ENCODE results near the gene CAV2.

Gene CAV2

DNA sequence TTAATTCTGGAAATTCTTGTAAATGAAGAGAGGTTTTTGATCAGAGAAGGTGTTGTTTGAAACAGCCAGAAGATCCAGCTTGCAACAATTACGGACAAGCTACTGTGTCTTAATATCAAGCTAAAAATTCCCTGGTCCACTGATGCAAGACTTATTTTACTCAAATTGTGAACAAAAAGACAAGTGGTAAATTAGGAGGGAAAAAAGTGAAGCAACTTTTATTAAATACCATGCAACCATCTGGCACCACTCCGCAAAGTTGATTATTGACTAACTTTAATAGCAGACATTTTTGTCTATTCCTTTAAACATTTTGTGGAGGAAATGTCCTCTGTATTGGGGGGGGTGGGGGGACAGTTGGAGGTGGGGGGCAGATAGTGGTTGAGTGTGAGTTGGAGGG lies 5.1 kb upstream of the CAV2 start:
- TF ChIP-seq, protein P1, sequence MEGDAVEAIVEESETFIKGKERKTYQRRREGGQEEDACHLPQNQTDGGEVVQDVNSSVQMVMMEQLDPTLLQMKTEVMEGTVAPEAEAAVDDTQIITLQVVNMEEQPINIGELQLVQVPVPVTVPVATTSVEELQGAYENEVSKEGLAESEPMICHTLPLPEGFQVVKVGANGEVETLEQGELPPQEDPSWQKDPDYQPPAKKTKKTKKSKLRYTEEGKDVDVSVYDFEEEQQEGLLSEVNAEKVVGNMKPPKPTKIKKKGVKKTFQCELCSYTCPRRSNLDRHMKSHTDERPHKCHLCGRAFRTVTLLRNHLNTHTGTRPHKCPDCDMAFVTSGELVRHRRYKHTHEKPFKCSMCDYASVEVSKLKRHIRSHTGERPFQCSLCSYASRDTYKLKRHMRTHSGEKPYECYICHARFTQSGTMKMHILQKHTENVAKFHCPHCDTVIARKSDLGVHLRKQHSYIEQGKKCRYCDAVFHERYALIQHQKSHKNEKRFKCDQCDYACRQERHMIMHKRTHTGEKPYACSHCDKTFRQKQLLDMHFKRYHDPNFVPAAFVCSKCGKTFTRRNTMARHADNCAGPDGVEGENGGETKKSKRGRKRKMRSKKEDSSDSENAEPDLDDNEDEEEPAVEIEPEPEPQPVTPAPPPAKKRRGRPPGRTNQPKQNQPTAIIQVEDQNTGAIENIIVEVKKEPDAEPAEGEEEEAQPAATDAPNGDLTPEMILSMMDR (IDR thresholded peaks at IDR 0.05; ENCODE audit: borderline replicate concordance, insufficient read depth, low read depth, low read length): no peak
- H3K4me3 ChIP-seq (ENCODE audit: low read depth, low read length): no peak overlapping the region

DNA sequence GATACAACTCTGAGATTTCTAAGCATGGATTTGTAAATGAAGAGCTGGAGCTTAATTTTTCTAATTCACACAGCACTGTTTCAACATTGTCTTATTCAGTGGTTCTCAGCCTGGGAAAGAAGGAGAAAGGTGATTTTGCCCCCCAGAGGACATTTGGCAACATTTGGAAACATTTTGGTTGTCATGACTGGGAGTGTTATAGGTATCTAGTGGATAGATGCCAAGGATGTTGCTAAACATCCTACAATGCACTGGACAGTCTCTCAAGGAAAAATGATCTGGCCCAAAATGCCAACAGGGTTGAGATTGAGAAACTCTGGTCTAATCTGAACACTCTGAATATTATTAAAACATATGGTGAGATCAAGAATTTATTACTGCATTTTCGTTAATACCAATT lies 3.8 kb upstream of the CAV2 start:
- H3K4me3 ChIP-seq (ENCODE audit: low read depth, low read length): no peak overlapping the region
- TF ChIP-seq, protein P1 (IDR thresholded peaks at IDR 0.05; ENCODE audit: borderline replicate concordance, insufficient read depth, low read depth, low read length): no peak

DNA sequence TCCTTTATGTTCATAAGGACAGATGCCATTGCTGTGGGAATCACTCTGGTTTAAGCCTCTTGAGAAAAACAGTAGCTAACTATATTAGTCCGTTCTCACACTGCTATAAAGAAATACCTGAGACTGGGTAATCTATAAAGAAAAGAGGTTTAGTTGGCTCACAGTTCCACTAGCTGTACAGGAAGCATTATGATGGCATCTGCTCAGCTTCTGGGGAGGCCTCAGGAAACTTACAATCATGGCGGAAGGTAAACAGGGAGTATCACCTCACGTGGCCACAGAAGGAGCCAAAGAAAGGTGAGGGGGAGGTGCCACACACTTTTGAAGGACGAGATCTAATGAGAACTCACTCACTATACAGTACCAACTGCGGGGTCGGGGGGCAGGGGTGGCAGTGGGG lies 2.9 kb upstream of the CAV2 start:
- TF ChIP-seq, protein P1 (IDR thresholded peaks at IDR 0.05; ENCODE audit: borderline replicate concordance, insufficient read depth, low read depth, low read length): no peak
- H3K4me3 ChIP-seq (ENCODE audit: low read depth, low read length): no peak overlapping the region

GRCh38 chr7:116497708-116498107 lies 1.8 kb upstream of the CAV2 start:
- no peak overlapping the region for H3K4me3 ChIP-seq (ENCODE audit: low read depth, low read length)
- TF ChIP-seq, protein P1 (IDR thresholded peaks at IDR 0.05; ENCODE audit: borderline replicate concordance, insufficient read depth, low read depth, low read length): no peak

GRCh38 chr7:116500078-116500853 lies 728 bp downstream of the CAV2 start:
- TF ChIP-seq, protein P1 (IDR thresholded peaks at IDR 0.05; ENCODE audit: borderline replicate concordance, insufficient read depth, low read depth, low read length): no peak
- peak overlapping the region; percentile 61 for H3K4me3 ChIP-seq (ENCODE audit: low read depth, low read length)

- H3K4me3 ChIP-seq (ENCODE audit: low read depth, low read length): no peak overlapping the region
- TF ChIP-seq, protein P1 (IDR thresholded peaks at IDR 0.05; ENCODE audit: borderline replicate concordance, insufficient read depth, low read depth, low read length): no peak
Observed at GRCh38 chr7:116501425-116502167, 2.1 kb downstream of the CAV2 start.
